HG03280 (cell line): Measurements from ENCODE around the gene BMP2.

Experiments
- ATAC-seq: cut with Tn5 transposase; IDR thresholded peaks from one replicate; pipeline ENCODE4 v1.9.1; 2021; ENCODE audit warnings: mild to moderate bottlenecking, moderate library complexity; ENCODE audit not compliant: unreplicated experiment

Gene BMP2

GRCh38 chr20:6767536-6768227 lies at the start of gene BMP2:
Gene BMP2, plus strand, starts transcription at chr20:6767686. Its CDS starts 2,441 bp downstream, at chr20:6770127.
- ATAC-seq: peak; percentile 64

- ATAC-seq: no peak
Measured at GRCh38 chr20:6718662-6719368, 48.7 kb upstream of the BMP2 start.

GRCh38 chr20:6719369-6719721 lies 48.1 kb upstream of the BMP2 start:
- no peak for ATAC-seq

- no peak for ATAC-seq
Measured at GRCh38 chr20:6726761-6727160, 40.7 kb upstream of the BMP2 start.

GRCh38 chr20:6730672-6731328 lies 36.7 kb upstream of the BMP2 start:
- no peak for ATAC-seq

- no peak for ATAC-seq
Measured at GRCh38 chr20:6732001-6732447, 35.5 kb upstream of the BMP2 start.

- ATAC-seq: no peak
Measured at GRCh38 chr20:6732851-6733250, 34.6 kb upstream of the BMP2 start.

GRCh38 chr20:6733965-6734364 lies 33.5 kb upstream of the BMP2 start:
- ATAC-seq: no peak

GRCh38 chr20:6735942-6736845 lies 31.3 kb upstream of the BMP2 start:
- no peak for ATAC-seq

- ATAC-seq: no peak
Measured at GRCh38 chr20:6739406-6739805, 28.1 kb upstream of the BMP2 start.

GRCh38 chr20:6740096-6740495 lies 27.4 kb upstream of the BMP2 start:
- ATAC-seq: no peak

- no peak for ATAC-seq
Measured at GRCh38 chr20:6744180-6744579, 23.3 kb upstream of the BMP2 start.

- ATAC-seq: no peak
Measured at GRCh38 chr20:6744805-6745204, 22.7 kb upstream of the BMP2 start.

- no peak for ATAC-seq
Measured at GRCh38 chr20:6746901-6747609, 20.4 kb upstream of the BMP2 start.

- no peak for ATAC-seq
Measured at GRCh38 chr20:6750438-6750837, 17.0 kb upstream of the BMP2 start.

- no peak for ATAC-seq
Measured at GRCh38 chr20:6756693-6757595, 10.5 kb upstream of the BMP2 start.

- no peak for ATAC-seq
Measured at GRCh38 chr20:6764619-6765018, 2.9 kb upstream of the BMP2 start.

- no peak for ATAC-seq
Measured at GRCh38 chr20:6765469-6766058, 1.9 kb upstream of the BMP2 start.

GRCh38 chr20:6766433-6766832 lies 1.1 kb upstream of the BMP2 start:
- no peak for ATAC-seq
